OCI-LY1 (cell line): ENCODE measurements around the gene FAAH2.

Source experiments
- CTCF ChIP-seq: fragments of 200-600 bp; sonication (generic), shearing (Covaris generic); IDR thresholded peaks from 2 replicates; pipeline ENCODE4 v1.5.1; 2017; ENCODE audit warnings: mild to moderate bottlenecking, antibody characterized with exemption, low read length, moderate library complexity, mixed read lengths
- EZH2 ChIP-seq: fragments of 200-600 bp; sonication (generic), shearing (Covaris generic); IDR thresholded peaks from 2 replicates; pipeline ENCODE4 v1.8.0; 2017; ENCODE audit warnings: borderline replicate concordance, mixed run types, mild to moderate bottlenecking, antibody characterized with exemption, low read length, moderate library complexity, mixed read lengths

- TF ChIP-seq CTCF (no peak), EZH2 (no peak)
Measured at GRCh38 chrX:57406149-57406548, 119.6 kb downstream of the FAAH2 start.
